ENCODE data around the gene GTF3A. TPM values are rescaled to one million over a fixed set of nuclear protein-coding genes. Genes with fewer than 3 reads are reported as not detected.

The GTF3A gene
- total and polyA plus RNA-seq, 9 of the 15 experiments (the other 6 are each of a cell fraction or from before 2014, with no cell fraction given): 47.5 to 303 (median 174) TPM

DNA sequence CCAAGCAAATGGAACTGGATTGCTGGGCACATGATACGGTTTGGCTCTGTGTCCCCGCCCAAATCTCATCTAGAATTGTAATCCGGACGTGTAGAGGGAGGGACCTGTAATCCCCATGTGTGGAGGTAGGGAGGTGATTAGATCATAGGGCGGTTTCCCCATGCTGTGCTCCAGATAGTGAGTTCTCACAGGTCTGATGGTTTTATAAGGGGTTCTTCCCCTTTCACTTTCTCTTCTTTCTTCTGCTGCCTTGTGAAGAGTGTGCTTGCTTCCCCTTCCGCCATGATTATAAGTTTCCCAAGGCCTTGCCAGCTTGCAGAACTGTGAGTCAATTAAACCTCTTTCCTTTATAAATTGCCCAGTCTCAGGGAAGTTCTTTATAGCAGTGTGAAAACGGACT, 58.6 kb downstream of the GTF3A start:
- Histone ChIP-seq H2AFZ (ENCODE audit: low read depth, low read length) (no peak overlapping the region), H4K20me1 (replicated peaks; ENCODE audit: control insufficient read depth, insufficient read depth, low read length) (no peaks in the 10 kb centered on the region), H3K27ac (ENCODE audit: extremely low read depth, low read depth, low read length) (no peak overlapping the region), H3K27me3 (ENCODE audit: control insufficient read depth in 2 of 2, insufficient read depth in 2 of 2, low read length in 2 of 2) (peaks cover 4 to 5% of the 10 kb centered on the region in 2 experiments; a peak in 3 of 5 replicates), H3K4me1 (replicated peaks in 1 of 2; ENCODE audit: control insufficient read depth in 2 of 2, insufficient read depth in 2 of 2, low read length in 2 of 2) (no peaks in the 10 kb centered on the region; a peak in 2 of 5 replicates), H3K9ac (ENCODE audit: insufficient read depth in 1 of 2, low read depth in 2 of 2, low read length in 2 of 2) (no peak overlapping the region), H3K9me1 (ENCODE audit: control insufficient read depth, insufficient read depth, low read length) (no peaks in the 10 kb centered on the region), H3K4me3 (no peak overlapping the region), H3K79me2 (ENCODE audit: control insufficient read depth, insufficient read depth, low read length) (no peaks in the 10 kb centered on the region), H3K4me2 (ENCODE audit: insufficient read depth, low read length) (no peak overlapping the region), H3K9me3 (replicated peaks; ENCODE audit: control insufficient read depth, insufficient read depth, low read depth, low read length) (peaks cover 3% of the 10 kb centered on the region; the same call in 1 of the 2 replicates), H3K36me3 (ENCODE audit: control insufficient read depth, insufficient read depth, low read length) (no peaks in the 10 kb centered on the region)
- intact Hi-C loops (cut with micrococcal nuclease) (loop anchor here (2.0 kb wide), 1 partner anchor 344 kb away; no protein-coding TSS in a partner anchor), in situ Hi-C loops (cut with MboI) (loop anchor here (10.0 kb wide), 1 partner anchor 342 kb away; no protein-coding TSS in a partner anchor)
- BruUV-seq (replicated peaks): no TSS peak
- FAIRE-seq (no peak), ATAC-seq (no peak), DNase-seq (ENCODE audit: extremely low read depth in 1 of 4, low spot score in 3 of 4) (no peak)
- no peak for TF ChIP-seq ZNF12 (CRISPR knock-in tag; IDR thresholded peaks at IDR 0.05)
- TF ChIP-seq ELF4 (CRISPR knock-in tag; IDR thresholded peaks at IDR 0.05): no peak
- TF ChIP-seq, protein P1, sequence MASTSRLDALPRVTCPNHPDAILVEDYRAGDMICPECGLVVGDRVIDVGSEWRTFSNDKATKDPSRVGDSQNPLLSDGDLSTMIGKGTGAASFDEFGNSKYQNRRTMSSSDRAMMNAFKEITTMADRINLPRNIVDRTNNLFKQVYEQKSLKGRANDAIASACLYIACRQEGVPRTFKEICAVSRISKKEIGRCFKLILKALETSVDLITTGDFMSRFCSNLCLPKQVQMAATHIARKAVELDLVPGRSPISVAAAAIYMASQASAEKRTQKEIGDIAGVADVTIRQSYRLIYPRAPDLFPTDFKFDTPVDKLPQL (IDR thresholded peaks at IDR 0.05; ENCODE audit: extremely low read depth, insufficient read length): no peak
- TF ChIP-seq, protein P2, sequence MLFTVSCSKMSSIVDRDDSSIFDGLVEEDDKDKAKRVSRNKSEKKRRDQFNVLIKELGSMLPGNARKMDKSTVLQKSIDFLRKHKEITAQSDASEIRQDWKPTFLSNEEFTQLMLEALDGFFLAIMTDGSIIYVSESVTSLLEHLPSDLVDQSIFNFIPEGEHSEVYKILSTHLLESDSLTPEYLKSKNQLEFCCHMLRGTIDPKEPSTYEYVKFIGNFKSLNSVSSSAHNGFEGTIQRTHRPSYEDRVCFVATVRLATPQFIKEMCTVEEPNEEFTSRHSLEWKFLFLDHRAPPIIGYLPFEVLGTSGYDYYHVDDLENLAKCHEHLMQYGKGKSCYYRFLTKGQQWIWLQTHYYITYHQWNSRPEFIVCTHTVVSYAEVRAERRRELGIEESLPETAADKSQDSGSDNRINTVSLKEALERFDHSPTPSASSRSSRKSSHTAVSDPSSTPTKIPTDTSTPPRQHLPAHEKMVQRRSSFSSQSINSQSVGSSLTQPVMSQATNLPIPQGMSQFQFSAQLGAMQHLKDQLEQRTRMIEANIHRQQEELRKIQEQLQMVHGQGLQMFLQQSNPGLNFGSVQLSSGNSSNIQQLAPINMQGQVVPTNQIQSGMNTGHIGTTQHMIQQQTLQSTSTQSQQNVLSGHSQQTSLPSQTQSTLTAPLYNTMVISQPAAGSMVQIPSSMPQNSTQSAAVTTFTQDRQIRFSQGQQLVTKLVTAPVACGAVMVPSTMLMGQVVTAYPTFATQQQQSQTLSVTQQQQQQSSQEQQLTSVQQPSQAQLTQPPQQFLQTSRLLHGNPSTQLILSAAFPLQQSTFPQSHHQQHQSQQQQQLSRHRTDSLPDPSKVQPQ (CRISPR knock-in tag; IDR thresholded peaks at IDR 0.05; ENCODE audit: borderline replicate concordance): no peak
- no peak for TF ChIP-seq RBM14 (IDR thresholded peaks at IDR 0.05; ENCODE audit: borderline replicate concordance, insufficient read depth, low read depth, low read length)
- TF ChIP-seq RHOXF2B (CRISPR knock-in tag; conservative IDR thresholded peaks at IDR 0.05): no peak
- no peak for TF ChIP-seq HNRNPUL1 (IDR thresholded peaks at IDR 0.05; ENCODE audit: low read length)
- TF ChIP-seq, protein P3, sequence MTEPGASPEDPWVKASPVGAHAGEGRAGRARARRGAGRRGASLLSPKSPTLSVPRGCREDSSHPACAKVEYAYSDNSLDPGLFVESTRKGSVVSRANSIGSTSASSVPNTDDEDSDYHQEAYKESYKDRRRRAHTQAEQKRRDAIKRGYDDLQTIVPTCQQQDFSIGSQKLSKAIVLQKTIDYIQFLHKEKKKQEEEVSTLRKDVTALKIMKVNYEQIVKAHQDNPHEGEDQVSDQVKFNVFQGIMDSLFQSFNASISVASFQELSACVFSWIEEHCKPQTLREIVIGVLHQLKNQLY (CRISPR knock-in tag; conservative IDR thresholded peaks at IDR 0.05): no peak
- TF ChIP-seq ZNF707 (CRISPR knock-in tag; conservative IDR thresholded peaks at IDR 0.05): no peak
- no peak for TF ChIP-seq ATF1 (CRISPR knock-in tag; IDR thresholded peaks at IDR 0.05)
- TF ChIP-seq ATF1 (tag; IDR thresholded peaks at IDR 0.05): no peak
- TF ChIP-seq RB1 (IDR thresholded peaks at IDR 0.05; ENCODE audit: low read depth): no peak
- TF ChIP-seq ZNF133 (CRISPR knock-in tag; IDR thresholded peaks at IDR 0.05): no peak
- no peak for TF ChIP-seq FOXJ3 (CRISPR knock-in tag; IDR thresholded peaks at IDR 0.05)
- ChIA-PET POLR2A (no interaction called here), CTCF (ENCODE audit: low intra/inter-chr PET ratio) (interaction anchor here (0.6 kb wide), 1 partner anchor 343 kb away, joined by 3 read pairs; no protein-coding TSS in a partner anchor)
- 3% methylated on average over 6 of the region's 7 CpGs for WGBS (ENCODE audit: insufficient coverage, low coverage, missing lambda C conversion rate)

All from K562 (cell line).